Measurements from ENCODE around the gene COTL1.

The COTL1 gene

GRCh38 chr16:84581158-84581557 lies 36.7 kb downstream of the COTL1 start:
- peaks cover 8% of the 10 kb centered on the region for H3K36me3 ChIP-seq (ENCODE audit: control insufficient read depth, insufficient read depth, low read length)
- no peaks in the 10 kb centered on the region for H3K9me3 ChIP-seq (ENCODE audit: control insufficient read depth, insufficient read depth, low read depth, low read length)
- H3K9ac ChIP-seq (ENCODE audit: low read length), result no peak overlapping the region
- H3K27me3 ChIP-seq (ENCODE audit: control insufficient read depth, insufficient read depth, low read length), result no peaks in the 10 kb centered on the region
- peaks cover 7% of the 10 kb centered on the region for H3K4me1 ChIP-seq (ENCODE audit: control insufficient read depth, insufficient read depth, low read length)
- no peak overlapping the region for H3K27ac ChIP-seq (ENCODE audit: low read depth, low read length)
- no peak overlapping the region for H3K4me3 ChIP-seq (ENCODE audit: low read depth, low read length)

- Histone ChIP-seq H3K9ac (ENCODE audit: low read length) (no peak overlapping the region), H3K27ac (ENCODE audit: low read depth, low read length) (no peak overlapping the region), H3K4me1 (ENCODE audit: control insufficient read depth, insufficient read depth, low read length) (no peaks in the 10 kb centered on the region), H3K9me3 (ENCODE audit: control insufficient read depth, insufficient read depth, low read depth, low read length) (no peaks in the 10 kb centered on the region), H3K4me3 (ENCODE audit: low read depth, low read length) (no peak overlapping the region), H3K36me3 (ENCODE audit: control insufficient read depth, insufficient read depth, low read length) (peaks cover 8% of the 10 kb centered on the region), H3K27me3 (ENCODE audit: control insufficient read depth, insufficient read depth, low read length) (no peaks in the 10 kb centered on the region)
Measured at GRCh38 chr16:84579936-84580335, 37.9 kb downstream of the COTL1 start.

- Histone ChIP-seq H3K9ac (ENCODE audit: low read length) (no peak overlapping the region), H3K4me1 (ENCODE audit: control insufficient read depth, insufficient read depth, low read length) (no peaks in the 10 kb centered on the region), H3K36me3 (ENCODE audit: control insufficient read depth, insufficient read depth, low read length) (no peaks in the 10 kb centered on the region; the same call in 1 of the 2 replicates), H3K27me3 (ENCODE audit: control insufficient read depth, insufficient read depth, low read length) (no peaks in the 10 kb centered on the region), H3K27ac (ENCODE audit: low read depth, low read length) (no peak overlapping the region), H3K9me3 (ENCODE audit: control insufficient read depth, insufficient read depth, low read depth, low read length) (no peaks in the 10 kb centered on the region), H3K4me3 (ENCODE audit: low read depth, low read length) (no peak overlapping the region)
Measured at GRCh38 chr16:84578538-84579126, 39.2 kb downstream of the COTL1 start.

GRCh38 chr16:84577034-84577803 lies 40.7 kb downstream of the COTL1 start:
- H3K9ac ChIP-seq (ENCODE audit: low read length), result no peak overlapping the region
- H3K4me1 ChIP-seq (ENCODE audit: control insufficient read depth, insufficient read depth, low read length), result no peaks in the 10 kb centered on the region
- no peaks in the 10 kb centered on the region; the same call in 1 of the 2 replicates for H3K36me3 ChIP-seq (ENCODE audit: control insufficient read depth, insufficient read depth, low read length)
- H3K27me3 ChIP-seq (ENCODE audit: control insufficient read depth, insufficient read depth, low read length), result no peaks in the 10 kb centered on the region
- no peaks in the 10 kb centered on the region for H3K9me3 ChIP-seq (ENCODE audit: control insufficient read depth, insufficient read depth, low read depth, low read length)
- no peak overlapping the region for H3K27ac ChIP-seq (ENCODE audit: low read depth, low read length)
- no peak overlapping the region for H3K4me3 ChIP-seq (ENCODE audit: low read depth, low read length)

- no peaks in the 10 kb centered on the region for H3K4me1 ChIP-seq (ENCODE audit: control insufficient read depth, insufficient read depth, low read length)
- H3K9me3 ChIP-seq (ENCODE audit: control insufficient read depth, insufficient read depth, low read depth, low read length), result peaks cover 6% of the 10 kb centered on the region; the same call in 1 of the 2 replicates
- H3K36me3 ChIP-seq (ENCODE audit: control insufficient read depth, insufficient read depth, low read length), result no peaks in the 10 kb centered on the region; the same call in 1 of the 2 replicates
- H3K27me3 ChIP-seq (ENCODE audit: control insufficient read depth, insufficient read depth, low read length), result no peaks in the 10 kb centered on the region
- H3K27ac ChIP-seq (ENCODE audit: low read depth, low read length), result no peak overlapping the region
- no peak overlapping the region for H3K4me3 ChIP-seq (ENCODE audit: low read depth, low read length)
- no peak overlapping the region for H3K9ac ChIP-seq (ENCODE audit: low read length)
Measured at GRCh38 chr16:84575914-84576313, 42.0 kb downstream of the COTL1 start.

- peaks cover 11% of the 10 kb centered on the region for H3K9me3 ChIP-seq (ENCODE audit: control insufficient read depth, insufficient read depth, low read depth, low read length)
- H3K4me3 ChIP-seq (ENCODE audit: low read depth, low read length), result no peak overlapping the region
- no peak overlapping the region for H3K9ac ChIP-seq (ENCODE audit: low read length)
- no peaks in the 10 kb centered on the region for H3K27me3 ChIP-seq (ENCODE audit: control insufficient read depth, insufficient read depth, low read length)
- H3K27ac ChIP-seq (ENCODE audit: low read depth, low read length), result no peak overlapping the region
- H3K36me3 ChIP-seq (ENCODE audit: control insufficient read depth, insufficient read depth, low read length), result no peaks in the 10 kb centered on the region; the same call in 1 of the 2 replicates
- H3K4me1 ChIP-seq (ENCODE audit: control insufficient read depth, insufficient read depth, low read length), result no peaks in the 10 kb centered on the region
Measured at GRCh38 chr16:84574191-84574590, 43.7 kb downstream of the COTL1 start.

GRCh38 chr16:84572096-84572495 lies 45.8 kb downstream of the COTL1 start:
- peaks cover 4% of the 10 kb centered on the region for H3K4me1 ChIP-seq (ENCODE audit: control insufficient read depth, insufficient read depth, low read length)
- H3K9ac ChIP-seq (ENCODE audit: low read length), result no peak overlapping the region
- no peaks in the 10 kb centered on the region for H3K27me3 ChIP-seq (ENCODE audit: control insufficient read depth, insufficient read depth, low read length)
- H3K9me3 ChIP-seq (ENCODE audit: control insufficient read depth, insufficient read depth, low read depth, low read length), result peaks cover 11% of the 10 kb centered on the region
- H3K4me3 ChIP-seq (ENCODE audit: low read depth, low read length), result no peak overlapping the region
- H3K36me3 ChIP-seq (ENCODE audit: control insufficient read depth, insufficient read depth, low read length), result peaks cover 4% of the 10 kb centered on the region; the same call in 1 of the 2 replicates
- no peak overlapping the region for H3K27ac ChIP-seq (ENCODE audit: low read depth, low read length)

- Histone ChIP-seq H3K9me3 (ENCODE audit: control insufficient read depth, insufficient read depth, low read depth, low read length) (peaks cover 11% of the 10 kb centered on the region), H3K9ac (ENCODE audit: low read length) (no peak overlapping the region), H3K4me1 (ENCODE audit: control insufficient read depth, insufficient read depth, low read length) (peaks cover 10% of the 10 kb centered on the region), H3K36me3 (ENCODE audit: control insufficient read depth, insufficient read depth, low read length) (peaks cover 5% of the 10 kb centered on the region), H3K4me3 (ENCODE audit: low read depth, low read length) (no peak overlapping the region), H3K27me3 (ENCODE audit: control insufficient read depth, insufficient read depth, low read length) (no peaks in the 10 kb centered on the region), H3K27ac (ENCODE audit: low read depth, low read length) (no peak overlapping the region)
Measured at GRCh38 chr16:84571506-84571905, 46.4 kb downstream of the COTL1 start.

- Histone ChIP-seq H3K4me3 (ENCODE audit: low read depth, low read length) (no peak overlapping the region), H3K4me1 (ENCODE audit: control insufficient read depth, insufficient read depth, low read length) (peaks cover 14% of the 10 kb centered on the region), H3K27ac (ENCODE audit: low read depth, low read length) (no peak overlapping the region), H3K36me3 (ENCODE audit: control insufficient read depth, insufficient read depth, low read length) (peaks cover 11% of the 10 kb centered on the region), H3K9me3 (ENCODE audit: control insufficient read depth, insufficient read depth, low read depth, low read length) (peaks cover 11% of the 10 kb centered on the region), H3K9ac (ENCODE audit: low read length) (no peak overlapping the region), H3K27me3 (ENCODE audit: control insufficient read depth, insufficient read depth, low read length) (no peaks in the 10 kb centered on the region)
Measured at GRCh38 chr16:84570739-84571403, 47.0 kb downstream of the COTL1 start.

GRCh38 chr16:84569382-84569987 lies 48.4 kb downstream of the COTL1 start:
- Histone ChIP-seq H3K9ac (ENCODE audit: low read length) (no peak overlapping the region), H3K36me3 (ENCODE audit: control insufficient read depth, insufficient read depth, low read length) (peaks cover 20% of the 10 kb centered on the region), H3K9me3 (ENCODE audit: control insufficient read depth, insufficient read depth, low read depth, low read length) (peaks cover 11% of the 10 kb centered on the region), H3K27me3 (ENCODE audit: control insufficient read depth, insufficient read depth, low read length) (no peaks in the 10 kb centered on the region), H3K4me3 (ENCODE audit: low read depth, low read length) (no peak overlapping the region), H3K27ac (ENCODE audit: low read depth, low read length) (no peak overlapping the region), H3K4me1 (ENCODE audit: control insufficient read depth, insufficient read depth, low read length) (peaks cover 14% of the 10 kb centered on the region)

GRCh38 chr16:84568066-84568465 lies 49.8 kb downstream of the COTL1 start:
- Histone ChIP-seq H3K27me3 (ENCODE audit: control insufficient read depth, insufficient read depth, low read length) (no peaks in the 10 kb centered on the region), H3K4me3 (ENCODE audit: low read depth, low read length) (no peak overlapping the region), H3K36me3 (ENCODE audit: control insufficient read depth, insufficient read depth, low read length) (peaks cover 31% of the 10 kb centered on the region), H3K27ac (ENCODE audit: low read depth, low read length) (no peak overlapping the region), H3K9me3 (ENCODE audit: control insufficient read depth, insufficient read depth, low read depth, low read length) (peaks cover 11% of the 10 kb centered on the region), H3K4me1 (ENCODE audit: control insufficient read depth, insufficient read depth, low read length) (peaks cover 14% of the 10 kb centered on the region), H3K9ac (ENCODE audit: low read length) (no peak overlapping the region)
